ENCODE data around the gene DUSP19.

- no peak for TF ChIP-seq EP300 (IDR thresholded peaks at IDR 0.05; ENCODE audit: borderline replicate concordance in 1 of 2, low read depth in 2 of 2, low read length in 2 of 2)
- no peak for TF ChIP-seq CTCF (IDR thresholded peaks at IDR 0.05; ENCODE audit: control extremely low read depth in 1 of 3, insufficient read depth in 1 of 3, low read depth in 1 of 3, low read length in 3 of 3)
- no peak for TF ChIP-seq EZH2 (IDR thresholded peaks at IDR 0.05; ENCODE audit: low read depth, low read length, severe bottlenecking)
- no peak for TF ChIP-seq JUND (IDR thresholded peaks at IDR 0.05; ENCODE audit: low read length)
- TF ChIP-seq MAX (IDR thresholded peaks at IDR 0.05), result peak; percentile 15; the same call in 1 of the 2 replicates
- peak; percentile 90 for TF ChIP-seq POLR2AphosphoS5 (IDR thresholded peaks at IDR 0.05; ENCODE audit: low read depth, low read length)
- no peak for TF ChIP-seq CTBP2 (IDR thresholded peaks at IDR 0.05; ENCODE audit: borderline replicate concordance, insufficient read depth, insufficient read length, low read length)
- TF ChIP-seq TAF1 (IDR thresholded peaks at IDR 0.05; ENCODE audit: low read depth, low read length), result peak; percentile 92
- TF ChIP-seq SP1 (IDR thresholded peaks at IDR 0.05; ENCODE audit: low read depth, low read length), result peak; percentile 94
- peak; percentile 67; the same call in 1 of the 2 replicates for TF ChIP-seq CHD2 (IDR thresholded peaks at IDR 0.05; ENCODE audit: low read length)
- TF ChIP-seq RXRA (IDR thresholded peaks at IDR 0.05; ENCODE audit: insufficient read depth, low read depth, low read length), result no peak
- 0 out of 2 replicates have a peak, but pooled peaks have one; percentile 68 for TF ChIP-seq ATF2 (IDR thresholded peaks at IDR 0.05; ENCODE audit: low read length)
- TF ChIP-seq EGR1 (IDR thresholded peaks at IDR 0.05; ENCODE audit: borderline replicate concordance, low read depth, low read length), result no peak
These were observed at the start of gene DUSP19 for GRCh38 chr2:183078464-183079138.
